Glomerular visceral epithelial cell (primary cell): ENCODE data around the gene TVP23C.
"Not testable (repeated sequence)": the region's sequence is repeated elsewhere in the genome, so short reads cannot be mapped to it uniquely, and the experiment has no call there.

Source experiments
- DNase-seq: peaks from one replicate; pipeline ENCODE4 v3.0.0-alpha.2; 2016; ENCODE audit errors: extremely low spot score

Gene TVP23C

GRCh38 chr17:15563375-15563857 lies at the start of gene TVP23C:
TSS of gene TVP23C (minus strand) at chr17:15563483. CDS start at chr17:15563448, 35 bp downstream.
- peak; percentile 90 for DNase-seq

- not testable (repeated sequence) for DNase-seq
Measured at GRCh38 chr17:15592960-15593359, 29.7 kb upstream of the TVP23C start.

- not testable (repeated sequence) for DNase-seq
Measured at GRCh38 chr17:15591986-15592385, 28.7 kb upstream of the TVP23C start.

- not testable (repeated sequence) for DNase-seq
Measured at GRCh38 chr17:15590844-15591243, 27.6 kb upstream of the TVP23C start.

GRCh38 chr17:15589544-15590536 lies 26.6 kb upstream of the TVP23C start:
- not testable (repeated sequence) for DNase-seq

GRCh38 chr17:15588017-15588416 lies 24.7 kb upstream of the TVP23C start:
- not testable (repeated sequence) for DNase-seq

- not testable (repeated sequence) for DNase-seq
Measured at GRCh38 chr17:15583313-15583712, 20.0 kb upstream of the TVP23C start.

- DNase-seq = not testable (repeated sequence)
Measured at GRCh38 chr17:15581462-15581861, 18.2 kb upstream of the TVP23C start.

- not testable (repeated sequence) for DNase-seq
Measured at GRCh38 chr17:15576848-15577247, 13.6 kb upstream of the TVP23C start.

GRCh38 chr17:15574660-15575059 lies 11.4 kb upstream of the TVP23C start:
- DNase-seq = not testable (repeated sequence)

GRCh38 chr17:15573870-15574269 lies 10.6 kb upstream of the TVP23C start:
- DNase-seq = not testable (repeated sequence)

GRCh38 chr17:15562613-15563374 lies 489 bp downstream of the TVP23C start:
- DNase-seq = not testable (repeated sequence)

GRCh38 chr17:15561439-15561838 lies 1.8 kb downstream of the TVP23C start:
- DNase-seq = not testable (repeated sequence)

GRCh38 chr17:15558403-15559105 lies 4.7 kb downstream of the TVP23C start:
- not testable (repeated sequence) for DNase-seq

- DNase-seq = not testable (repeated sequence)
Measured at GRCh38 chr17:15557334-15557832, 5.9 kb downstream of the TVP23C start.

GRCh38 chr17:15552932-15553331 lies 10.4 kb downstream of the TVP23C start:
- not testable (repeated sequence) for DNase-seq

GRCh38 chr17:15549552-15549951 lies 13.7 kb downstream of the TVP23C start:
- DNase-seq = not testable (repeated sequence)

GRCh38 chr17:15546604-15547003 lies 16.7 kb downstream of the TVP23C start:
- DNase-seq = not testable (repeated sequence)

GRCh38 chr17:15540371-15541219 lies 22.7 kb downstream of the TVP23C start:
- DNase-seq = not testable (repeated sequence)

- not testable (repeated sequence) for DNase-seq
Measured at GRCh38 chr17:15533122-15533521, 30.2 kb downstream of the TVP23C start.
